ENCODE measurements around the gene DDX27. TPM values are rescaled to one million over a fixed set of nuclear protein-coding genes. Genes with fewer than 3 reads are reported as not detected.

Gene DDX27
- total RNA-seq, 4 donors from 2014 or later, result 19.8 to 35.7 (median 30.8) TPM

DNA sequence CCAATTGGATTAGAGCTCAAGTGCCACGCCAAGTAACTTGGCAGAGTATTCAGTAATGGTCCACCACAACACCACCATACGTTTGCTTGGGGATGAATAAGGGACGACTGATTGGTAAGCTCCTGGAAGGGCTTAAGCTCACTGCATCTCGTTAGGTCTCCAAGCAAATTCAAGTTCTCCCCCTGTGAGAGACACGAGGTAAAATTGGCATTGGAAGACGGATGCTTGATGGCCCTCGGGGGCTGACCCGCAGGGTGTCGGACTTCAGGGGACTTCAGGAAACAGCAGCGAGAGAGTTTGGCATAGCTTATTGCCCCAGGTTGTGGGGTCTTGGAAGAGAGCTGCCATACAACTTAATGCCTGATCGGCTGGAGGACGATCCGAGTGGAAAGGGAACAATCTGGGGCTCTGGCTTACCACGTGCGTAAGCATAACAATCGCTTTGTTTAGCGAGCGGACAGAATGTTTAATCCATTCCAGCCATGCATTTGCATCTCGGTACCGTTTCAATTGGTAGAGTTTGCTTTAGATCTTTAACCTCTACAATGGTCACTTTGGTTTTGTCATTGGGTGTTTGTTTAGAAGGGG, 63.5 kb downstream of the DDX27 start:
- peaks cover 0 to 79% (median 46%) of the 10 kb centered on the region in 3 donors for H3K9me3 ChIP-seq
- H3K4me1 ChIP-seq, result peaks cover 0 to 73% (median 42%) of the 10 kb centered on the region in 3 donors
- peak overlapping the region in 1 of 4 donors; percentile 5 for H3K27ac ChIP-seq
- no peaks in the 10 kb centered on the region for H3K27me3 ChIP-seq
- intact Hi-C loops (cut with DNase I), result no loop called here
- TF ChIP-seq CTCF (IDR thresholded peaks at IDR 0.05) (no peak), POLR2A (IDR thresholded peaks at IDR 0.05) (no peak)
- H3K36me3 ChIP-seq, result peaks cover 71 to 86% (median 73%) of the 10 kb centered on the region in 3 donors
- no peak for DNase-seq
- 59 to 63% methylated on average over 20 of the region's 20 CpGs for WGBS, 2 donors
- peak overlapping the region in 1 of 4 donors; percentile 94 for H3K4me3 ChIP-seq

GRCh38 chr20:49283176-49283702, 64.0 kb downstream of the DDX27 start:
- H3K27ac ChIP-seq, result no peak overlapping the region
- peaks cover 0 to 80% (median 46%) of the 10 kb centered on the region in 3 donors for H3K9me3 ChIP-seq
- DNase-seq, result no peak
- 75 to 84% methylated on average over 9 of the region's 9 CpGs for WGBS, 2 donors
- peaks cover 76 to 91% (median 76%) of the 10 kb centered on the region in 3 donors for H3K36me3 ChIP-seq
- peaks cover 0 to 79% (median 47%) of the 10 kb centered on the region in 3 donors for H3K4me1 ChIP-seq
- no peak for TF ChIP-seq CTCF (IDR thresholded peaks at IDR 0.05)
- TF ChIP-seq POLR2A (IDR thresholded peaks at IDR 0.05), result no peak
- peak overlapping the region in 1 of 4 donors; percentile 94 for H3K4me3 ChIP-seq
- intact Hi-C loops (cut with DNase I), result no loop called here
- no peaks in the 10 kb centered on the region for H3K27me3 ChIP-seq

DNA sequence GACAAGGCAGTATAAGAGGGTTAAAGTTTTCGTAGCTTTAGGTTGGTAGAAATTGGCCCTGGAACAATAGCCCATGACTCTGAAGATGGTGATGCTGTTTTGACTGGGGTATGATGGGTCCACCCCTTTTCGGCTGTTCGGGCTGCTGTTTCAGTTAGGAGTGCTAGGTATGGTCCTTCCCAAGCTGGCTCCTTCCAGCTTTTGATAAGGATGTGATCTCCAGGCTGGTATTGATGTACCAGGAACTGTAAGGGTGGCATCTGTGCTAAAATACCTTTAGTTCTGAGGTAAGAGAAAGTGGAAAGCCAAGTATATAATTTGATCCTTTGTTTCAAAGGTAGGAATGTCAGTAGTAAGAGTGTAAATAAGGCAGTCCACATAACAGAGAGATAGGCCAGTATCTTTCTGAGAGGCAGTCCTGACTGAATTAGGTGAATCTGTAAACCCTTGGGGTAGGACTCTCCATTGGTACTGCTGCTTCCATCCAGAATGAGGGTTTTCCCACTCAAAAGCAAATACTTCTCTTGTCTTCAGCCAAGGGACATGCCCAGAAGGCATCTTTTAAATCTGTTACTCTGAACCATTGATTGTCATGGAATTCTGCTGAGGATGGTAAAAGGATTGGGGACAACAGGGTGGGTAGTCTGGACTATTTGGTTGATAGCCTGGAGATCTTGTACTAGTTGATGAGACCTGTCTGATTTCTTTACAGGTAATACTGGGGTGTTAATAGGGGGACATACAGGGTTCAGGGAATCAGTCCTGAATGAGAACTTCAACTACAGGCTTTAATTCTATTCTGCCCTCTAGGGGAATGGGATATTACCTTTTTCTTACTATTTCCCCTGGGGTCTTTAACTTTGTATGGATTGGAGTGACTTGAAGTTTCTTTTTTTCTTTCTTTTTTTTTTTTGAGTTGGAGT, 64.7 kb downstream of the DDX27 start:
- no peak overlapping the region for H3K27ac ChIP-seq
- TF ChIP-seq POLR2A (IDR thresholded peaks at IDR 0.05), result no peak
- no peak for TF ChIP-seq CTCF (IDR thresholded peaks at IDR 0.05)
- DNase-seq, result no peak
- no peaks in the 10 kb centered on the region for H3K27me3 ChIP-seq
- H3K9me3 ChIP-seq, result peaks cover 0 to 80% (median 46%) of the 10 kb centered on the region in 3 donors
- H3K36me3 ChIP-seq, result peaks cover 81 to 98% (median 83%) of the 10 kb centered on the region in 3 donors
- H3K4me1 ChIP-seq, result peaks cover 0 to 86% (median 50%) of the 10 kb centered on the region in 3 donors
- intact Hi-C loops (cut with DNase I), result no loop called here
- WGBS, 2 donors, result 50 to 58% methylated on average over 2 to 3 of the region's 3 CpGs
- H3K4me3 ChIP-seq, result peak overlapping the region in 1 of 4 donors; percentile 94

DNA sequence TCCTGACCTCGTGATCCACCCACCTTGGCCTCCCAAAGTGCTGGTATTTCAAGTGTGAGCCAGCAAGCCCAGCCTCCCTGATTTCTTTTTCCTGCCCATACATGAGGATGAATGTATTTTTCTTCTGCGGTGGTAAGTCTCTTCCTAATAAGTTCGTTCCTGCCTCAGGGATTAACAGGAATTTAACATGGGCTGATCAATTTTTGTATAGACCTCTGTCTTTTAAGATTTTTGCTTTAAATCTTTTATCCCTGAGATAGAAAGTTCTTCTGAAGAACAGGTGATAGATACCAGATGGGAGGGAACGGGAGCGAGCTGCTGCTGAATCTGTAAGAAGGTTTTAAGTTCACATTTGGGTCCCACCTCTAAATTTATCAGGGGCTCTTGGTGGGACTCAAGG, 65.6 kb downstream of the DDX27 start:
- no peaks in the 10 kb centered on the region for H3K27me3 ChIP-seq
- peaks cover 0 to 85% (median 50%) of the 10 kb centered on the region in 3 donors for H3K4me1 ChIP-seq
- H3K27ac ChIP-seq, result no peak overlapping the region
- peaks cover 86 to 100% (median 89%) of the 10 kb centered on the region in 3 donors for H3K36me3 ChIP-seq
- no peak for DNase-seq
- 72 to 76% methylated on average over 5 of the region's 5 CpGs for WGBS, 2 donors
- peaks cover 0 to 79% (median 46%) of the 10 kb centered on the region in 3 donors for H3K9me3 ChIP-seq
- H3K4me3 ChIP-seq, result no peak overlapping the region
- intact Hi-C loops (cut with DNase I), result no loop called here
- TF ChIP-seq POLR2A (IDR thresholded peaks at IDR 0.05) (no peak), CTCF (IDR thresholded peaks at IDR 0.05) (no peak)

Measured in esophagus squamous epithelium (tissue), 5 donors.